AG08396 (cell line): ENCODE results near the gene ARL16.
A peak's percentile ranks its signal among the peaks of the same experiment; 100 is the strongest.

Experiments
- DNase-seq: peaks from one replicate; pipeline ENCODE4 v3.0.0; 2012; ENCODE audit warnings: low spot score, mixed read lengths

ARL16 gene

GRCh38 chr17:81683584-81684441 is at the start of gene ARL16, which contains the start of gene HGS:
TSS of gene ARL16 (minus strand) at chr17:81683797. CDS start at chr17:81683753, 44 bp downstream.
TSS of gene HGS (plus strand) at chr17:81684011. CDS start at chr17:81684067, 56 bp downstream.
- peak; percentile 100 for DNase-seq

DNA sequence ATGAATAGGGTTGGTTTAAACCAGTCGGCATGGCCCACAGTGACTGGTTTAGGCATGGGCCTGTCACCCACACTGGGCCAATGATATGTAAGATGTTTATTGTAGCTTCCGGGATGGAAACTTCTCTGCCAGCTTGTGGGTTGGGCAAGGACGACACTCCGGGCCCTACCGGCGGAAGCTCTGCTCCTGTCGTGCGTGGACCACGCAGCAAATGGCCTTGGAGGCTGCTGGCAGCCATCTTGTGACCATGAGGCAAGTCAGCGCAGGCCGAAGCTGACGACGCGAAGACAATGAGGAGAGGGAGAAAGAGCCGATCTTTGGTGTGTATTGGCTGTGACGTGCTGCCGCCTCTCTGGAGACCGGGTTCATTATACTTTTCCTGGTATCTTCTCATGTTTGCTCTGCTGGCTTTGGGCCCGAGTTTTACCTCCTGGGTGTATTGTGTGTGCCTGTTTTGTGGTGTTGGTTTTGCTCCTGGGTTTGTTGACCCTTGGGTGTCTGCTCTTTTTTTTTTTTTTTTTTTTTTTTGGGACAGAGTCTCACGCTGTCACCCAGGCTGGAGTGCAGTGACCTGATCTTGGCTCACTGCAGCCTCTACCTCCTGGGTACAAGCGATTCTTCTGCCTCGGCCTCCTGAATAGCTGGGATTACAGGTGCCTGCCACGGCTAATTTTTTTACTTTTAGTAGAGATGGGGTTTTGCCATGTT is 43.9 kb upstream of the ARL16 start:
- no peak for DNase-seq

DNA sequence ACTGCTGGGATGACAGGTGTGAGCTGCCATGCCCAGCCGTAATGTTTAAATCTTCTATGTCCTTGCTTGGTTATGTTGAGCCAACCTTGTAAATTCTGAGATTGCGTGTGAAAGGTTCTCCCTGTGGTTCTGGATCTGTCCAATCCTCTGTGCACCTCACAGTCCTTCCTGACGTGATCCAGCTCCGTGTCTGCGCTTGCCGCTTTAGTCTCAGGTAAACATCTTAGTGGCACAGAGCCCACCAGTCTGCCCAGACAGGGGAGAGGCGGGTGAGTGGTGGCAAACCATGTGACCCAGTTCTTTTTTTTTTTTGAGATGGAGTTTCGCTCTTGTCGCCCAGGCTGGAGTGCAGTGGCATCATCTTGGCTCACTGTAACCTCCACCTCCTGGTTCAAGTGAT is 42.4 kb upstream of the ARL16 start:
- no peak for DNase-seq

DNA sequence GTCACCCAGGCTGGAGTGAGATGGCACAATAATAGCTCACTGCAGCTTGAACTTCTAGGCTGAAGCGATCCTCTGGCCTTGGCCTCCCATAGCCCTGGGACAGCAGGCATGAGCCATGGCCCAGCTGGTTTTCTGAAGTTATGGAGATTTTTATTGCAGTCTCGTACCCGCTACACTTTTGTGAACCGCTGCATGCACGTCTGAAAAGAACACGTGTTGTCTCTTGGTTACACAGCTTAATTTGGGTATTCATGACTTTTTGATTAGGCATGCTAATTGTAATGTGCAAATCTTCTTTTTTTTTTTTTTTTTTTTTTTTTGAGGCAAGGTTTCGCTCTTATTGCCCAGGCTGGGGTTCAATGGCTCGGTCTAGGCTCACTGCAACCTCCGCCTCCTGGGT is 41.8 kb upstream of the ARL16 start:
- DNase-seq: no peak

- DNase-seq: no peak
Measured at GRCh38 chr17:81723651-81724209, 40.1 kb upstream of the ARL16 start.

- DNase-seq: no peak
Measured at GRCh38 chr17:81722184-81723120, 38.9 kb upstream of the ARL16 start.

DNA sequence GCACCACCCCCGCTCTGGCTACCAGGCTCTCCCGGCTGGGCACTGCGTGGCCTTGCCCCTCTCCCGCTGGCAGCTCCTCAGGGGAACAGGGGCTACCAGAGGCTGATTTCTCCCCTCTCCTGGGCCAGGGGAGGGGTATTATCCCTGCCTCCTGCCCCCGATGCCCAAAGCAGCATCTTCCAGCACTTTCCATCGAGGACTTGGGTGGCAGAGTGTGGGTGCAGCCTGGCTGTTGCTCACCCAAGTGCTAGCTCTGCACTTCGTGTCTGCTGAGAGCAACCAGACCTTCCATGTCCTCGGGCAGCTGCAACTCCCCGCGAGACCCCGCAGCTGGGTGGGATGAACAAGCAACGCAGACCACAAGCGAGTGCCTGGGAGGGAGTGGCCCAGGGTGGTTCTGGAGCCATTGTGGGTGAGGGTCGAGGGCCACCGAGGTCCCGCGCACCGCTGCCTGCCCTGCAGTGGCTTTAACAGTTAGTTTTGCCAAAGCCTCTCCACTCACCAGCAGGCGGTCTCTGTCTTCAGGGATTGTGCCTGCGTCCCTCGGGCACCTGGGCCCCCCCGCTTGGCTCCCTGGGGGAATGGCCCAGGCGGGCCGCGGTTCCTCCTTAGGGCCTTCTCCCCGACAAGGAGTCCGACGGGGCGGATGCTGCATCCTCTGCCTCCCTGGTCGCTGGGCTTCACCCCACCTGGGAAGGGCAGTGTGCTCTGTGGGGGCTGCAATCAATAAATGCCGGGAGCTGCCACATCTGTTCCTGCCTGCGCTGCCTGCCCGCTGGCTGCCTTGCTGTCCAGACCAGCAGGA is 36.9 kb upstream of the ARL16 start:
- DNase-seq: no peak

DNA sequence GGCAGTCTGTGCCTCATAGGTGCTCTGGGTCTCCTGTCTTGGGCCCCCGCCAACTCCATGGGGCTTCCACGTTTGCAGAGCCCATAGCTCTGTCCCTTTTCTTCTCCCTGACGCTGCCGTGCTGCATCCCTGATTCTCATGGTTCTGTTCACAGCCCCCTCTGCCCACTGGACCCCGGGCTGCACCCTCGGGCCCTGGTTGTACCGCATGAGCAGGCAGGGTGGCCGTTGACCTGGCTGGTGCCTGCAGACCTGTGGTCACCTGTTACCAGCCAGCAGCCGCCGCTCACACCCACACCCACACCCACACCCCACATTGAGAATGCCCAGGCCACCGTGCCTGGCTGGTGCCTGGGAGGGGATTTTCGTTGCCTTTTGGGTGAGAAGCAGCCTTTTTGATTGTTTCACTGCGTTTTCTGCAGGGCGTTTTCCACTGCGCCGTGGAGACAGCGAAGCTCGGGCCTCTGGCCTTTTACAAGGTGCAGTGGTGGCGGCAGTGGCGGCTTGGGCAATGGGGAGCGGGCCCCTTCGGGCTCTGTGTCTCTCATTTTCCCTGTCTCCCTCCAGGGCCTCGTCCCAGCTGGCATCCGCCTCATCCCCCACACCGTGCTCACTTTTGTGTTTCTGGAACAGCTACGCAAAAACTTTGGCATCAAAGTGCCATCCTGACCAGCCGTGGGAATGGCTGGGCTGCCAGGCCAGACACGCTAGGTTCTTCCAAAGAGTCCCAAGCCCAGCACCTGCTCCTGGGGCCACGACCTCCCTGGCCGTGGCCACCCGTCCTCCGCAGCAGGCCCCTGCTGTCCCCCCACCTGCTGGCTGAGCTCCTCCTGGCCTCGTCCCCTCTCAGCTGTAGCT is 36.0 kb upstream of the ARL16 start:
- DNase-seq: no peak

GRCh38 chr17:81717766-81718089 is 34.1 kb upstream of the ARL16 start:
- no peak for DNase-seq

GRCh38 chr17:81717049-81717765 is 33.6 kb upstream of the ARL16 start:
- no peak for DNase-seq

DNA sequence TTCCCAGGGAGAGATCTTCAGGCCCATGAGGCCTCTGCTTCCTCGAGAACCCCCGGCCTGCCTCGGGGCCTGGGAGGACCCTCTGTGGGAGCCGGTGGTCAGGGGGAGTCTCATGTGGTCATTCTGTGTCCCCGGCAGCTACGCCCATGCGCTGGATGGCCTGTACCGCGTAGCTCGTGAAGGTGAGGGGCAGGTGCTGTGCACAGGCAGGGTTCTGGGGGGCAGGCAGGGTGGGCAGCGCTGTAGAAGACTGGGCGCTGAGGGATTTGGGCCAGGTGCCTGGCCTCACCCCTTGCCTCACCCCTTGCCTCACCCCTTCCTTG is 33.0 kb upstream of the ARL16 start:
- no peak for DNase-seq

DNA sequence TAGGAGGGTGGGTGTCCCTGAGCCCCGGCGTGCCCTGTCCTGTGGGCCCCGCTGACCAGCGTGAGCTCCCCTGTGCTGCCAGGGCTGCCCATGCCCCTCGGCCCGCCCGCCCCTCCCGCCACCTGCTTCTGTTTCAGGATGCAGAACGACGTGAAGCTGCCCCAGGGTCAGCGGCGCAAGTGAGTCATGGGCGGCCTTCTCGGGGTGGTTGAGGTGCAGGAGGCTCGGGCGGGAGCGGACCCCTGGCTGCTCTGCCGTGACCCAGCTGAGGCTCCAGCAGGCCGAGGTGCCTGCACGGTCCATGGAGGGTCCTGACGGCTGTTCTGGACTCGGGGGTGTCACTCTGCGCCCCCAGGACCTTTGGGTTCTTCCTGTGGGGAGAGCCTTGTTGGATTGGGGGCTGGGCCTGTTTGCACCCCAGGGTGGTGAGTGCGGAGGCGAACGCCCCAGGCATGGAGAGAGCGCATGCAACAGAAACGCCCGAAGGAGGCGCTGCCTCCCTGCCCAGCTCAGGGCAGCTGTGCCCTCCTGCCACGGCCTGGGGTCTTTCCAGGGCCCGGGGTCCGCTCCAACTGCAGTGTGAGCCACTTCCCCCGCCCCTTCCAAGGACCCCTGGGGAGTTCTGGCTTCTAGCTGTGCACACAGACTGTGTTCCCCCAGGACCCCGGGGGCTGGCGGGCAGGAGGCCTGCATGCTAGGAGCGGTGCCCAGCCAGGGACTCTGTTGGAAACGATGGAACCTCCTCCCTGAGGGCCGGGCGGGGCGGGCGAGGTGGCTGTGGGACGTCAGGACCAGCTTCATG is 32.5 kb upstream of the ARL16 start:
- no peak for DNase-seq

DNA sequence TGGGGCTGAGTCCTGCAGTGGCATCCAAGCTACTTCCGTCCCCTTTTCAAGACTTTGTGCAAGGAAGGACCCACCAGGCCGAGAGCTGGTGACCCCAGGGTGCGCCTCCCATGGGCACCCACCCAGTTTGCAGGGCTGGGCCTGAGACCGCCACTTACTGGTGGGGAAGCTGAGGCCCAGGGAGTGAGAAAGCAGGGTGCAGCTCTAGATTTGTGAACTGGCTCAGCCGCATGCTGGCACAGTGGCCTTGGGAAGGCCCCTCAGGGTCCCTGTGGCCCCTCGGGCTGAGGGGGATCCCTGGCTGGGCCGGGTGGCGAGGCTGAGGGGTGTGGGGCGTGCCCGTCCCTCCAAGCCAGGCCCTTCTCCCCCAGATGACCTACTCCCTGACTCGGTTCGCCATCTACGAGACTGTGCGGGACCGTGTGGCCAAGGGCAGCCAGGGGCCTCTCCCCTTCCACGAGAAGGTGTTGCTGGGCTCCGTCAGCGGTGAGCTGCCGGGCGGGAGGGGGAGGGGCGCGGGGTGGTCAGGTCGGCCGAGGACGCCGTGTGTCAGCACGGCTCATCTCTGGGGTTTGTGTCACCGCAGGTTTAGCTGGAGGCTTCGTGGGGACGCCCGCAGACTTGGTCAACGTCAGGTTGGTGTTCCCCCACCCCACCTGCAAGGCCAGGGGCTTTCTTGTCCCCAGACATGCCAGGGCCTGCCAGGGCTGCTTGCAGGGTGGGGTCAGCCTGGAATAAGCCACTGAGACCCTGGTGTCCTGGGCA is 31.7 kb upstream of the ARL16 start:
- DNase-seq: no peak

GRCh38 chr17:81714412-81715106 is 31.0 kb upstream of the ARL16 start:
- DNase-seq: no peak

DNA sequence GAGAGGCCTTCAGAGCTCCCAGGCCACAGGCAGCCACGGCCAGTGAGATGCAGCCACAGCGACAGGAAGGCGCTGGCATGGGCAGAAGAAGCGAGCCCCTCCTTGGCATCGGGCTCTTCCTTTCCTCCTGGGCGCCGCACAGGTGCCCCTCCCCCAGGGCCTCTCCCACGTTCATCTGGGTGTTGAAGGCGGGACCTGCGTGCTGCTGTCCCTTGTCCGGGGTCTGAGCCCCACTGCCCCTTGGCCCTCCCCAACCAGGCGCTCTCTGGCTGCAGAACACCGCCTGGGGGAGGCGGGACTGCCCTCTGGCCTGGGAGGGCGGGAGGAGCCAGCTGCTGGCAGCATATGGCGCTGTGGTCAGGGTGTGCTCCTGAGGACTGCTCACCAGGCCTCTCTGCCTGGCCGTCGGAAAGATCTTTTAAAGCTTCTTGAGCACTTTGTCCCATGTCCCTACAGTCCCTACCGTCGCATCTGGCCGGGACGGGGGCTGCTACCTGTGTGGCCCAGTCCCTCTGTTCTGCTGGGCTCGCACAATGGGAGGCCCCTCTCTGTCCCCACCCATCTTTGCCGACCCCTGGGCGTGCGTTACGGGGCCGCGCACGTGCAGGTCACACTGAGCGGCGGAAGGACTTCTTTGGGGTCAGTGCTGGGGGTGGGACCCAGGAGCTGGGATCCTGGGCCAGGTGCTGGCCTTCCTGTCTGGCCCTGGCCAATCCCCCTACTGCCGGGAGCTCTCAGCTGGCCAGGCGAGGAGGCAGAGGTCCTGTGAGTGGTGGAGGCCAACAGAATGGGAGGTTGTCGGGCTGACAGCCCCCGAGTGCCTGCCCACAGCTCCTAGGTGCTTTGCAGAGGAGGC is 30.2 kb upstream of the ARL16 start:
- DNase-seq: no peak

GRCh38 chr17:81713004-81713555 is 29.5 kb upstream of the ARL16 start:
- no peak for DNase-seq
